Smooth muscle cell (in vitro differentiated cells): Measurements from ENCODE around the gene CASK. TPM values are rescaled to one million over a fixed set of nuclear protein-coding genes. Genes with fewer than 3 reads are reported as not detected.

ENCODE experiments used
- DNase-seq: peaks from one replicate; lab custom pipeline; 2025; ENCODE audit not compliant: unreplicated experiment; lab: John Stamatoyannopoulos, UW
- H2AFZ ChIP-seq: fragments of 200-600 bp; sonication (generic); 2 replicates; pipeline ENCODE4 v1.6.0; 2016; ENCODE audit warnings: antibody characterized with exemption, low read depth, mild to moderate bottlenecking
- H3F3A ChIP-seq: fragments of 200-600 bp; sonication (generic); 2 replicates; pipeline ENCODE4 v1.6.0; 2017; ENCODE audit warnings: antibody characterized with exemption, low read depth
- H3K27ac ChIP-seq: fragments of 200-600 bp; sonication (generic); 2 replicates; pipeline ENCODE4 v1.5.1; 2016; ENCODE audit warnings: low read depth, mild to moderate bottlenecking
- H3K27me3 ChIP-seq: fragments of 200-600 bp; sonication (generic); 2 replicates; pipeline ENCODE4 v1.6.1; 2016; ENCODE audit warnings: low read depth, mild to moderate bottlenecking
- H3K36me3 ChIP-seq: fragments of 200-600 bp; sonication (generic); 2 replicates; pipeline ENCODE4 v1.5.1; 2016; ENCODE audit warnings: low read depth
- H3K4me1 ChIP-seq: fragments of 200-600 bp; sonication (generic); 2 replicates; pipeline ENCODE4 v1.5.1; 2016; ENCODE audit warnings: low read depth
- H3K4me2 ChIP-seq: fragments of 200-600 bp; sonication (generic); 2 replicates; pipeline ENCODE4 v1.6.0; 2016; ENCODE audit warnings: mild to moderate bottlenecking
- H3K4me3 ChIP-seq: fragments of 200-600 bp; sonication (generic); 2 replicates; pipeline ENCODE4 v1.5.1; 2016; ENCODE audit warnings: mild to moderate bottlenecking
- H3K79me2 ChIP-seq: fragments of 200-600 bp; sonication (generic); 2 replicates; pipeline ENCODE4 v1.6.0; 2016; ENCODE audit warnings: low read depth, mild to moderate bottlenecking
- H3K9ac ChIP-seq: fragments of 200-600 bp; sonication (generic); 2 replicates; pipeline ENCODE4 v1.6.0; 2016; ENCODE audit warnings: low read depth
- H3K9me3 ChIP-seq: fragments of 200-600 bp; sonication (generic); replicated peaks from 2 replicates; pipeline ENCODE4 v1.5.1; 2016; ENCODE audit warnings: low read depth
- H4K20me1 ChIP-seq: fragments of 200-600 bp; sonication (generic); 2 replicates; pipeline ENCODE4 v1.6.0; 2016; ENCODE audit warnings: low read depth
- CTCF ChIP-seq: fragments of 200-600 bp; sonication (generic); IDR thresholded peaks from 2 replicates; pipeline ENCODE4 v1.5.1; 2017; ENCODE audit warnings: borderline replicate concordance, mild to moderate bottlenecking, antibody characterized with exemption; ENCODE audit not compliant: insufficient read depth, poor library complexity, severe bottlenecking
- WGBS: methylation state at CpG from one replicate; pipeline ENCODE4 v1.1.7; 2016; ENCODE audit warnings: low lambda C conversion rate; 5-methylcytosine and 5-hydroxymethylcytosine counted together
- polyA plus RNA-seq: library from polyadenylated mRNA; unstranded; fragments of >200 nt; fragmentation: Nextera tagmentation; extraction: Ambion mirVana; gene quantifications from 2 replicates; pipeline ENCODE4 v1.2.1, GENCODE V29; 2016
- total RNA-seq: library from RNA; depleted of rRNA; stranded (reverse); fragments of >200 nt; gene quantifications from 2 replicates; pipeline ENCODE4 v1.2.3, GENCODE V29; 2014

The CASK gene
- total and polyA plus RNA-seq, 2 experiments from 2014 or later = 49.4 to 97.5 TPM

GRCh38 chrX:41796577-41796976, 126.8 kb downstream of the CASK start:
- peaks cover 19% of the 10 kb centered on the region for H3K79me2 ChIP-seq
- no peak for DNase-seq
- WGBS = 98% methylated on average over 1 of the region's 1 CpG

GRCh38 chrX:41796046-41796445, 127.3 kb downstream of the CASK start:
- H3F3A ChIP-seq = no peaks in the 10 kb centered on the region
- H3K36me3 ChIP-seq = no peaks in the 10 kb centered on the region
- no peak overlapping the region for H3K4me2 ChIP-seq
- no peak for TF ChIP-seq CTCF
- H3K9ac ChIP-seq = no peak overlapping the region
- no peak overlapping the region for H3K4me3 ChIP-seq
- no peaks in the 10 kb centered on the region for H3K27me3 ChIP-seq
- H2AFZ ChIP-seq = no peak overlapping the region
- H4K20me1 ChIP-seq = peaks cover 57% of the 10 kb centered on the region
- H3K4me1 ChIP-seq = no peaks in the 10 kb centered on the region
- peaks cover 19% of the 10 kb centered on the region for H3K79me2 ChIP-seq
- H3K27ac ChIP-seq = no peak overlapping the region
- no peak for DNase-seq
- 68% methylated on average over 1 of the region's 1 CpG for whole genome bisulfite sequencing
- H3K9me3 ChIP-seq = no peaks in the 10 kb centered on the region

More at GRCh38 chrX:41796577-41796976, 126.8 kb downstream of the CASK start:
- Histone ChIP-seq H3F3A (no peaks in the 10 kb centered on the region), H3K4me2 (no peak overlapping the region), H3K9me3 (no peaks in the 10 kb centered on the region), H3K4me1 (no peaks in the 10 kb centered on the region), H2AFZ (no peak overlapping the region), H3K9ac (no peak overlapping the region), H3K4me3 (no peak overlapping the region), H3K27me3 (no peaks in the 10 kb centered on the region), H3K27ac (no peak overlapping the region), H4K20me1 (peaks cover 53% of the 10 kb centered on the region), H3K36me3 (no peaks in the 10 kb centered on the region)
- no peak for TF ChIP-seq CTCF

DNA sequence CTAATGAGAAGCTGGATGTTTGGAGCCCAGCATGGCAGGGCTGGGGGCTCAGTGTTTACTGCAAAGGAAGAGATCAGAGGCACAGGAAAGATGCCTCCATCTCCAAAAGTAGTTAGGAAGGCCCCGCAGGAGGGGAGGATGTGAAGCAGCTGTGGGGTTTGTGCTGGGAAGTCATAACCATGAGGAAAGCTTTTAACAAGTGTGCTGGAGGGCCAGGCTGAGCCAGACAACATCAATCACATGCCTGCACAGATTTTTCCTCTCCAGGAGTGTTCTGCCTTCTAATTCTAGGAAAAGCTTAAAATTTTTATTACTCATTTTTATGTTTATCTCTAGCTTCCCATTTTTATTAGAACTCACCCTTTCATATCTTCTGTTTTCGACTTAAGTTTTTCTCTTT, 134.0 kb downstream of the CASK start:
- H3K27me3 ChIP-seq = no peaks in the 10 kb centered on the region
- H3K9ac ChIP-seq = no peak overlapping the region
- 71% methylated on average over 2 of the region's 2 CpGs for WGBS
- TF ChIP-seq CTCF = no peak
- no peaks in the 10 kb centered on the region for H3K36me3 ChIP-seq
- H2AFZ ChIP-seq = no peak overlapping the region
- H3F3A ChIP-seq = no peaks in the 10 kb centered on the region
- peaks cover 31% of the 10 kb centered on the region for H4K20me1 ChIP-seq
- H3K4me3 ChIP-seq = no peak overlapping the region
- DNase-seq = no peak
- no peak overlapping the region for H3K27ac ChIP-seq
- H3K9me3 ChIP-seq = no peaks in the 10 kb centered on the region
- H3K4me1 ChIP-seq = no peaks in the 10 kb centered on the region
- no peak overlapping the region for H3K4me2 ChIP-seq
- peaks cover 8% of the 10 kb centered on the region for H3K79me2 ChIP-seq

GRCh38 chrX:41785685-41786084, 137.7 kb downstream of the CASK start:
- Histone ChIP-seq H3K9ac (no peak overlapping the region), H3K79me2 (no peaks in the 10 kb centered on the region), H3F3A (no peaks in the 10 kb centered on the region), H3K4me3 (no peak overlapping the region), H3K27ac (no peak overlapping the region), H4K20me1 (peaks cover 7% of the 10 kb centered on the region), H3K9me3 (no peaks in the 10 kb centered on the region), H3K4me1 (no peaks in the 10 kb centered on the region), H2AFZ (no peak overlapping the region), H3K27me3 (no peaks in the 10 kb centered on the region), H3K4me2 (no peak overlapping the region), H3K36me3 (no peaks in the 10 kb centered on the region)
- DNase-seq = no peak
- TF ChIP-seq CTCF = no peak
- WGBS = 50% methylated on average over 2 of the region's 2 CpGs
